ENCODE results near the gene STXBP5. TPM values are rescaled to one million over a fixed set of nuclear protein-coding genes. Genes with fewer than 3 reads are reported as not detected.

STXBP5 gene
- total RNA-seq, 4 donors from 2014 or later = 25.6 to 40.0 (median 30.4) TPM

- DNase-seq = no peak
- H3K4me3 ChIP-seq = no peak overlapping the region
- 83% methylated on average over 3 of the region's 27 CpGs; no CpG with 5 or more reads in 1 of the 2 donors for WGBS, 2 donors
- peaks cover 0 to 6% (median 0%) of the 10 kb centered on the region in 3 donors for H3K9me3 ChIP-seq
- H3K27ac ChIP-seq = no peak overlapping the region
- no peaks in the 10 kb centered on the region for H3K36me3 ChIP-seq
- intact Hi-C loops (cut with DNase I) = no loop called here
- no peaks in the 10 kb centered on the region for H3K4me1 ChIP-seq
- no peaks in the 10 kb centered on the region for H3K27me3 ChIP-seq
- no peak for TF ChIP-seq CTCF (IDR thresholded peaks at IDR 0.05)
- no peak for TF ChIP-seq POLR2A (IDR thresholded peaks at IDR 0.05)
These were observed 202.6 kb downstream of the STXBP5 start for GRCh38 chr6:147406783-147407182.

GRCh38 chr6:147407571-147407970, 203.4 kb downstream of the STXBP5 start:
- WGBS, 2 donors = 83% methylated on average over 6 of the region's 8 CpGs; no CpG with 5 or more reads in 1 of the 2 donors
- Histone ChIP-seq H3K9me3 (no peaks in the 10 kb centered on the region), H3K27me3 (no peaks in the 10 kb centered on the region), H3K4me1 (no peaks in the 10 kb centered on the region), H3K4me3 (no peak overlapping the region), H3K27ac (no peak overlapping the region), H3K36me3 (no peaks in the 10 kb centered on the region)
- no peak for TF ChIP-seq POLR2A (IDR thresholded peaks at IDR 0.05)
- no peak for TF ChIP-seq CTCF (IDR thresholded peaks at IDR 0.05)
- DNase-seq = no peak
- intact Hi-C loops (cut with DNase I) = no loop called here

- Histone ChIP-seq H3K4me1 (peaks cover 0 to 7% (median 3%) of the 10 kb centered on the region in 3 donors), H3K27ac (no peak overlapping the region), H3K9me3 (no peaks in the 10 kb centered on the region), H3K27me3 (peaks cover 0 to 4% (median 0%) of the 10 kb centered on the region in 4 donors), H3K4me3 (no peak overlapping the region), H3K36me3 (no peaks in the 10 kb centered on the region)
- no peak for TF ChIP-seq CTCF (IDR thresholded peaks at IDR 0.05)
- no peak for TF ChIP-seq POLR2A (IDR thresholded peaks at IDR 0.05)
- intact Hi-C loops (cut with DNase I) = no loop called here
- WGBS, 2 donors = 86 to 91% methylated on average over 4 of the region's 4 CpGs
- DNase-seq = no peak
These were observed 212.4 kb downstream of the STXBP5 start for GRCh38 chr6:147416622-147417021.

- 83 to 89% methylated on average over 6 of the region's 7 CpGs for WGBS, 2 donors
- H3K4me1 ChIP-seq = peaks cover 0 to 17% (median 4%) of the 10 kb centered on the region in 3 donors
- intact Hi-C loops (cut with DNase I) = no loop called here
- no peak overlapping the region for H3K4me3 ChIP-seq
- no peaks in the 10 kb centered on the region for H3K36me3 ChIP-seq
- no peak for TF ChIP-seq POLR2A (IDR thresholded peaks at IDR 0.05)
- no peak for TF ChIP-seq CTCF (IDR thresholded peaks at IDR 0.05)
- no peak overlapping the region for H3K27ac ChIP-seq
- peaks cover 0 to 6% (median 0%) of the 10 kb centered on the region in 4 donors for H3K27me3 ChIP-seq
- H3K9me3 ChIP-seq = no peaks in the 10 kb centered on the region
- DNase-seq = no peak
These were observed 213.7 kb downstream of the STXBP5 start for GRCh38 chr6:147417954-147418353.

GRCh38 chr6:147418523-147418922, 214.3 kb downstream of the STXBP5 start:
- Histone ChIP-seq H3K4me3 (no peak overlapping the region), H3K4me1 (peaks cover 0 to 17% (median 4%) of the 10 kb centered on the region in 3 donors), H3K27me3 (peaks cover 0 to 12% (median 0%) of the 10 kb centered on the region in 4 donors), H3K27ac (no peak overlapping the region), H3K9me3 (no peaks in the 10 kb centered on the region), H3K36me3 (no peaks in the 10 kb centered on the region)
- no peak for DNase-seq
- TF ChIP-seq CTCF (IDR thresholded peaks at IDR 0.05) (no peak), POLR2A (IDR thresholded peaks at IDR 0.05) (no peak)
- intact Hi-C loops (cut with DNase I) = no loop called here
- WGBS, 2 donors = 63 to 69% methylated on average over 4 of the region's 4 CpGs

Measured in esophagus squamous epithelium (tissue), 5 donors.